Activated naive CD4-positive, alpha-beta T cell treated with anti-CD3 and anti-CD28 coated beads, Interleukin-2, amount 50 U/mL, for 72 hours (primary cell): ENCODE measurements around the gene NPHP4. TPM values are rescaled to one million over a fixed set of nuclear protein-coding genes. Genes with fewer than 3 reads are reported as not detected.

Source experiments
- ATAC-seq, 2 donors: fragments of 150-1000 bp; cut with Tn5 transposase; 2 replicates each; pipeline ENCODE4 v1.10.0; 2021; ENCODE audit warnings: mild to moderate bottlenecking in 2 of 2, moderate library complexity in 2 of 2
- DNase-seq, 2 donors: peaks; one replicate each; pipeline ENCODE4 v3.0.0; 2021 to 2022; ENCODE audit warnings: low spot score in 2 of 2
- H3K27ac Mint-ChIP-seq, 2 donors: one replicate each; pipeline ENCODE4 v1.8.0; 2022; ENCODE audit warnings: mild to moderate bottlenecking in 2 of 2, mixed read lengths in 2 of 2
- H3K36me3 Mint-ChIP-seq, 2 donors: one replicate each; pipeline ENCODE4 v1.8.0; 2022; ENCODE audit warnings: mixed read lengths in 2 of 2
- H3K9me3 Mint-ChIP-seq, 2 donors: one replicate each; pipeline ENCODE4 v1.8.0; 2022; ENCODE audit warnings: mixed read lengths in 2 of 2
- total RNA-seq, 2 donors: library from RNA; stranded (reverse); gene quantifications; one replicate each; pipeline ENCODE4 v1.2.3, GENCODE V29; 2022

The NPHP4 gene
- total RNA-seq, 2 donors from 2014 or later: 10.0 to 22.5 TPM

DNA sequence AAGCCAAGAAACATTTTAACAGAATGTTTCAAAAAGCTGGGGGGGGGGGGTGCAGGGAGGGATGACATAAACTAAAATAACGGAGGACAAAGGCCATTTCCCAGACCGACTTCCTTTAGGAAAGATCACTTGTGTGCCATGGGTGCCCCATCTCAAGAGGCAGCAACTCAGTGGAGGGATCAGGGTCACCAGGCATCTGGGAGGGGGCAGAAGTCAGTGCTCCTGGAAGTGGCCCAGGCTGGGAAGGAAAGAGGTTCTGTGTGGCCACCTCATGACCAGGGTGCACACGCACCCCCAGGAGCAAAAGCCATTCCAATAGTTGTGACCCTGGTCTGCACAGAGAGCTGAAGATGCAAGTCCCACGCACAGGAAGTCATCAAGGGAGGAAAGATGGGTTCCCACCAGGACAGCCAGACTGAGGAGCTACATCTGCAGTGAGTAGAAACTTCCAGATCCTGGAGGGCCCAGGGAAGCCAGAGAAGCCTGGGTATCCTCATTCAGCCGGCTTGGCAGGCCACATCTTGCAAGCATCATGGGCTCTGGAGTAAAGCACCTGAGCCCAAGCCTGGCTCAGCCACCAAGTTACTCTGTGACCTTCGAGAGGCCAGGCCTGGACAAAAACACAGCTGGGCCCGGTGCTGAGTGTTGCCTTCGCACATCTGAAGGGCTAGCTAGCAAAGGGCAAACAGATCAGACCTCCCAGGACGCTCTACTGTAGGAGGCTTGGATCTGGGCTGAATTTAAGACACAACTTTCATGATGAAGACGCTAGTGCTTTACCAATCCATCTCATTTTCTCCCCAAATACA lies 36.0 kb downstream of the NPHP4 start:
- Mint-ChIP-seq H3K9me3 (no peaks in the 10 kb centered on the region), H3K36me3 (peaks cover 5 to 14% of the 10 kb centered on the region in 2 donors), H3K27ac (peak overlapping the region in 1 of 2 donors; percentile 26)
- no peak for ATAC-seq
- no peak for DNase-seq

- Mint-ChIP-seq H3K27ac (peak overlapping the region in 1 of 2 donors; percentile 46), H3K9me3 (no peaks in the 10 kb centered on the region), H3K36me3 (peaks cover 5 to 14% of the 10 kb centered on the region in 2 donors)
- DNase-seq: no peak
- ATAC-seq: peak; percentile 14 to 68
Observed at GRCh38 chr1:5955479-5955977, 36.7 kb downstream of the NPHP4 start.

DNA sequence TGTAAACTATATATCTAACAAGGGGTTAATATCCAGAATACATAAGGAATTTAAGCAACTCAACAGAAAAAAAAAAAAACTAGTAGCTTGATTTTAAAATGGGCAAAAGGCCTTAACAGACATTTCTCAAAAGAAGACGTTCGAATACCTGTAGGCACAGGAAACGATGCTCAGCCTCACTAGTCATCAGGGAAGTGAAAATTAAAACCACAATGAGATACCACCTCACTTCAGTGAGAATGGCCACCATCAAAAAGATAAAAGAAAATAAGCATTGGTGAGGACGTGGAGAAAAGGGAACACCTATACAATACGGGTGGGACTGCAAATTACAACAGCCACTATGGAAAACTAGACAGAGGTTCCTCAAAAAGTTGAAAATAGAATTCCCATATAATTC lies 37.3 kb downstream of the NPHP4 start:
- ATAC-seq: peak; percentile 77 to 86
- no peak for DNase-seq
- Mint-ChIP-seq H3K9me3 (no peaks in the 10 kb centered on the region), H3K27ac (peak overlapping the region in 1 of 2 donors; percentile 46), H3K36me3 (peaks cover 5 to 14% of the 10 kb centered on the region in 2 donors)

DNA sequence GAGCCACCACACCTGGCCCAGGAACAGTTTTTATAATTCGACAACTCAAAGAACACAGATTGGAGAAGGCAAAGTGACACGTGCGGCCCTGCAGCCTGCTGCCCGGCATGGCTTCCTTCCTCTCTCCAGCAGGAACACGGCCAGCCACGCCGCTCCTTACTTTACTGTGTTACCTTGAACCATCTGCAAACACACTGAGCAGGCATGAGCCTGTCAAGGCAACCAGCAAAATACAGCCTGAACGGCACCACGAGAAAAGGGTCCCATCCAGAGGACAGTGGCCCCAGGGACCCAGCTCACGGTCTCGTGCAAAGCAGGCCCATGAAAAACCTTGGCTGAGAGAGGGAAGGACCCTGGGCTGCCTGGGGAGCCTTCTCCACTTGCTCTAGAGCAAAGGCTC lies 38.8 kb downstream of the NPHP4 start:
- peaks cover 5 to 14% of the 10 kb centered on the region in 2 donors for H3K36me3 Mint-ChIP-seq
- DNase-seq (no peak), ATAC-seq (no peak)
- no peak overlapping the region for H3K27ac Mint-ChIP-seq
- no peaks in the 10 kb centered on the region for H3K9me3 Mint-ChIP-seq

DNA sequence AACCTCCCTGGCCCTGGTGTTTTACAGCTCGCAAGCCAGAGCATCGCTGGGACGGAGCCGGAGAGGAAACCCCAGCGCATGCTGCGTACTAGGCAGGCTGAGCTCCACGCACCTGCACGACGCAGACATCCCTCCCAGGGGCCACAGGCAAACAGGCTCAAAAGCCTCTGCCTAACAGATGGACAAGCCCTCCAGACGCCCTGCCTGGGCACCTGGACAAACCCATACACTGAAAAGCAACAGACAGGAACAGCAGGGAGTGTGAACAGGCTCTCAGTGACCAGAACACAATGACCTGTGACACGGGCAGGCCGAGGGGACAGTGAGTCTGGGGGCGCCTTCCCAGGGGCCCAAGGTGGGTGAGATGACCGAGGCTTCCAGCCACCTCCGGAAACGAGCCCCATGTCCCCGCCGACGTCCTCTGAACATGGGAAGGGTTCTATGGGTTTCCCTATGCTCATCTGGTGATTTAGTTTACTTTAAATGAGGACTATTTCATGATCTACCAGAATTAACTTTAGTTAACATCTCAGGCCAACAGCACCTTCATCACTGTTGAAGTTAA lies 40.3 kb downstream of the NPHP4 start:
- H3K36me3 Mint-ChIP-seq: peaks cover 5 to 14% of the 10 kb centered on the region in 2 donors
- H3K9me3 Mint-ChIP-seq: no peaks in the 10 kb centered on the region
- no peak for DNase-seq
- H3K27ac Mint-ChIP-seq: no peak overlapping the region
- ATAC-seq: no peak

DNA sequence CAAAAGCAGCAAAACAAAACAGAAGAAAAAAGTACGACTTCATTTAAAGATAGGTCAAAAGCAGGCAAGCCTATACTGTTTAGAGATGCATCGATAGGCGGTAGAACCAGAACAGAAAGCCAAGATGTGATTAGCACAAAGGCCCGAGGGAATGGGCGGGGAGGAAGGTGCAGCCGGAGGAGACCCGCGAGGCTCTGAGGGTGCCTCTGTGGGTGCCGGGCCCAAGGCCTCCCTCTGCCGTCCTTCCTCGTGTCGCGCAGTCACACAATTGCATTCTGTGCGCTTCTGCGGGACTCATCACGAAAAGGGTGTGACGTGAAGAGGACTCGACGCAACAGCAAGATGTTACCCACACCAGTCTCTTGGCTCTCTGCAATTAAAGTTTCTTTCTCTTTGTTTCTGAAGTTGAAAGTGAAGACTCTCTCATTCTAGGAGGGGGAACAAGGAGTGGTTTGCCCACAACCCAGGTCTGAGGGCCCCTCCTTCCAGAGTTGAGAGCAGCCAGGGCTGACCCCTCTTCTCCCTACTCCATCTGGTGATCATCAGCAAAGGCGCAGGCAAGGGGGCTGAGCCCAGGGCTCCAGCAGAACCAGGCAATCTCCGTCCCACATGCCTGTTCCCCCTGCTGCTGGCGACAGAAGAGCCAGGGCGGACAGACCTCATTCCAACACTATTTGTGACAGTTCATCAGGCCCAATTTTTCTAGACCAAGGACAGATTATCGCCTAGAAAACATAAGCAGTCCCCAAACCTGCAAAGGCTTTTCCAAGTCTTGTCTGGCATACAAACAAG lies 41.0 kb downstream of the NPHP4 start:
- no peak for ATAC-seq
- DNase-seq: no peak
- H3K9me3 Mint-ChIP-seq: no peaks in the 10 kb centered on the region
- peaks cover 5 to 14% of the 10 kb centered on the region in 2 donors for H3K36me3 Mint-ChIP-seq
- no peak overlapping the region for H3K27ac Mint-ChIP-seq

DNA sequence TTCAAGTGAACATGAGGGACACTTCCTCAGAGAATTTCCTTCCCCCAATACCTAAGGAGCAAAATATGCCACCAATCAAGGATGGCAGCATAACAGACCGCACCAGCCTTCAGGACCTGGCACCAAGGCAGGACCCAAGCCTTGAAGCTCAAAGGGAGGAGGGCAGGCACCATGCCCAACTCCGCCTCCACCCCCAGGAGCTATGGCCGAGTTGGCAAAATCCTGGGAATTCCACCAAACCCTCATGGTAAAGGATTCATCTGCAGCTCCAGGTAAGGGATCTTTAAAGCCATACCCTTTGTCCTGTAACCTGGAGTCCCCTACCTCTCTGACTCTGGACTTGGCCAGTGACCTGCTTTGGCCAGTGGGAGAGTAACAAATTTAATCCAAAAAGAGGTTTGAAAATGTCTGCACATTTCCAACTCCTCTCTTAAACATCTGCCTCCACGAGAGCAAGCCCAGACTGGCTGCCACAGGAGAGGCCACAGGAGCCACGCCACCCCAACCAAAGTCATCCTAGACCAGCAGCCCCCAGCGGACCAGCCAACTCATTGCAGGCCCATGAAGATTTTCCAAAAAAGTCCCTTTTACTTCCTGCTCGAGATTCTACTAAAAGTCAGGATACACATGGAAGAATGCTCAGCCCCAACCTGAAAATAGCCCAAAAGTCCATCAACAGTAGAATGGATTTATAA lies 41.9 kb downstream of the NPHP4 start:
- H3K27ac Mint-ChIP-seq: no peak overlapping the region
- no peak for DNase-seq
- peaks cover 2 to 10% of the 10 kb centered on the region in 2 donors for H3K36me3 Mint-ChIP-seq
- H3K9me3 Mint-ChIP-seq: no peaks in the 10 kb centered on the region
- no peak for ATAC-seq

DNA sequence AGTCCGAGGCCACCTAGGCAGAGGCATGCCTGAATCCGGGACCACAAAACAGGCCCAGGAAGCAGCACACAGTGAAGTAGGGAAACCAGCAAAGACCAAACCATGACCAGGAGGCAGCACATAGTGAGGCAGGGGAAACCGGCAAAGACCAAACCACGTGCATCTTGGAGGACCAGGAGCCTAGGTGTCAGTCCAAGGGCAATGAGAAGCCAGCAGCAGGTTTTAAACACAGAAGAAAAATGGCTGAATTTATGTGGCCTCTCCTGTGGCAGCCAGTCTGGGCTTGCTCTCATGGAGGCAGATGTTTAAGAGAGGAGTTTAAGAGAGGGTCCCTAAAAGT lies 42.5 kb downstream of the NPHP4 start:
- H3K36me3 Mint-ChIP-seq: peaks cover 0 to 5% of the 10 kb centered on the region in 2 donors
- DNase-seq (no peak), ATAC-seq (no peak)
- no peak overlapping the region for H3K27ac Mint-ChIP-seq
- no peaks in the 10 kb centered on the region for H3K9me3 Mint-ChIP-seq

GRCh38 chr1:5949085-5949760 lies 43.0 kb downstream of the NPHP4 start:
- DNase-seq (no peak), ATAC-seq (no peak)
- Mint-ChIP-seq H3K27ac (peak overlapping the region in 1 of 2 donors; percentile 58), H3K9me3 (no peaks in the 10 kb centered on the region), H3K36me3 (no peaks in the 10 kb centered on the region)

GRCh38 chr1:5948681-5949005 lies 43.6 kb downstream of the NPHP4 start:
- no peak for DNase-seq
- H3K36me3 Mint-ChIP-seq: no peaks in the 10 kb centered on the region
- no peak for ATAC-seq

DNA sequence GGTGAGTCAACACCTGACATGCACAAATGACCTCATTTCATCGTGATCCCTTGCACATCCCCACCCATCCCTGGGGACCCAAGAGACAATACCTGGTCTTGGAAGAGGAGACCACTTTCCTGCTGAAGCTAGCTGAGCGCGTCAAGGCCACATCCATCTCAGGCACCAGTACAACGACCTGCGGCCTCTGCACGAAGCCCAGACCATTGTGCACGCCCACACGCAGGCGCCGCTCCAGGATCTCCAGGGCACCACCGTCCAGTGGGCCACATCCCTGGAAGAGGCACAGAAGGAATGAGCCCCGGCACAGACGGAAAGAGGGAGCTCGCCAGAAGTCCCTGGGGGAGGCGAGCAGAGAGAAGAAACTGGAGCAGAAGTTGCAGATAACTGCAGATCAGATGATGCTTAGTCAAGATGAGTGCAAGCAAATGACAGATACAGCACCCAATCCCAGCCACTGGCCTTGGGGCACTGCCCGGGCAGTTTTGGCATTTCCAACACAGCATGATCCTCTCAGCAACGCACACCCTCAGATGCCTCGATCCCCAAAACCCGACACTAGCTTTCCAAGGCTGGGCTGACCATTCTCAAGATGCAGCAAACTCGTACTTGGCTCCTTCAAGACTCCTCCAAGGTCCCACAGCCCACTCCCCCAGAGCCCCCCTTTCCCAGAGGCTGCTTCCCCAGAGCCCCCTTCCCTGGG lies 44.1 kb downstream of the NPHP4 start:
- ATAC-seq (no peak), DNase-seq (no peak)
- Mint-ChIP-seq H3K27ac (no peak overlapping the region), H3K9me3 (no peaks in the 10 kb centered on the region), H3K36me3 (no peaks in the 10 kb centered on the region)

More at GRCh38 chr1:5948681-5949005, 43.6 kb downstream of the NPHP4 start:
- Mint-ChIP-seq H3K27ac (no peak overlapping the region), H3K9me3 (no peaks in the 10 kb centered on the region)

DNA sequence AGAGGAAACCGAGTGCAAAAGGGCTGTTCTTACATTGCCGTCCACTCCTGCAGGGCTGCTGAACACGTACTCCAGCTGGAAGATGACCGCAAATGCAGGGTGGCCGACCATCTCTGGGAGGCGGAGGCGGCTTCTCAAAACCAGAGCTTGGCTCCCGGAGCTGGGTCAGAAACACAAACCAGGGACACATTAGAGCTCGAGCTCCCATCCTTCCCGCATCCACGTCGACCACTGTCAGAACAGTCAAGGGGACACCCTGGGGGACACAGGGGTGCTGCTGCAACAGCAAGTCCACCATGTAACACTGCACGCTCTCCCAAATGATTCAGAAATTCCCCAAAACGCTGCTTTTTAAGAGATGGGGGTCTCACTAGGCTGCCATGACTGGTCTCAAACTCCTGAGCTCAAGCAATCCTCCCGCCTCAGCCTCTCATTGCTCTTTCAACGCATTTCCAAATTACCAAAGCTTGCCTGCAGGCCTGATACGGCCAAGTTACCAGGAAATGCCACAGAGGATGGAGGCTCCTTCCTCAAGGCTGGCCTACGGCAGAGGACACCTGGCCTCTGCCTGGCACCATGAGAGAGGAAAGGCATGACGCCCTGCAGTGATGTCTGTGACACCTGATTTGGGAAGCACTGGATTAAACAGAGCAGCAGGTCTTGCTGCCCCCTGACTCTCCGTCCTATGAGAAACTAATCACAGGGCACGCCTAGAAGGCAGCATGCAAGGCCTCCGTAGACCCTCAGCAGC lies 45.0 kb downstream of the NPHP4 start:
- ATAC-seq: no peak
- H3K9me3 Mint-ChIP-seq: no peaks in the 10 kb centered on the region
- DNase-seq: no peak

GRCh38 chr1:5945445-5945844 lies 46.8 kb downstream of the NPHP4 start:
- no peaks in the 10 kb centered on the region for H3K36me3 Mint-ChIP-seq
- DNase-seq: no peak
- H3K9me3 Mint-ChIP-seq: no peaks in the 10 kb centered on the region
- H3K27ac Mint-ChIP-seq: peak overlapping the region in 1 of 2 donors; percentile 34
- no peak for ATAC-seq

More for the DNA sequence above, 45.0 kb downstream of the NPHP4 start:
- Mint-ChIP-seq H3K36me3 (no peaks in the 10 kb centered on the region), H3K27ac (no peak overlapping the region)

- no peak for DNase-seq
Observed at GRCh38 chr1:5944843-5945167, 47.4 kb downstream of the NPHP4 start.

GRCh38 chr1:5944154-5944842 lies 47.9 kb downstream of the NPHP4 start:
- Mint-ChIP-seq H3K9me3 (no peaks in the 10 kb centered on the region), H3K27ac (no peak overlapping the region), H3K36me3 (no peaks in the 10 kb centered on the region)
- ATAC-seq (no peak), DNase-seq (no peak)

More at GRCh38 chr1:5944843-5945167, 47.4 kb downstream of the NPHP4 start:
- Mint-ChIP-seq H3K27ac (no peak overlapping the region), H3K9me3 (no peaks in the 10 kb centered on the region), H3K36me3 (no peaks in the 10 kb centered on the region)
- no peak for ATAC-seq
